GM10248 (cell line): ENCODE measurements around the gene CLN6.

Source experiments
- CTCF ChIA-PET: fragments of 300-600 bp; sonication (Branson Sonifier 250); formaldehyde crosslinking; extraction: SDS; loops from one replicate; lab custom pipeline; 2021; ENCODE audit warnings: antibody characterized with exemption; lab: Yijun Ruan, JAX
- POLR2A ChIA-PET: fragments of 350-650 bp; sonication (Branson Sonifier 250); formaldehyde crosslinking; extraction: SDS; loops from one replicate; lab custom pipeline; 2020; ENCODE audit warnings: antibody characterized with exemption; lab: Yijun Ruan, JAX
- DNase-seq: peaks from one replicate; pipeline ENCODE4 v3.0.0; 2012; ENCODE audit errors: extremely low spot score
- CTCF ChIP-seq: IDR thresholded peaks from 2 replicates; pipeline ENCODE4 v1.5.1; 2012; ENCODE audit warnings: mild to moderate bottlenecking, low read depth; ENCODE audit errors: extremely low read depth, missing control alignments, control extremely low read depth

CLN6 gene

GRCh38 chr15:68200016-68200861 lies 29.3 kb downstream of the CLN6 start:
- ChIA-PET CTCF (interaction anchor here (2.7 kb wide), 1 partner anchor 11 kb away, joined by 8 read pairs; no protein-coding TSS in a partner anchor), POLR2A (no interaction called here)
- TF ChIP-seq CTCF: no peak
- DNase-seq: no peak

GRCh38 chr15:68199340-68199739 lies 30.2 kb downstream of the CLN6 start:
- TF ChIP-seq CTCF: no peak
- ChIA-PET POLR2A (no interaction called here), CTCF (interaction anchor here (1.6 kb wide), 1 partner anchor 24 kb away, joined by 3 read pairs; no protein-coding TSS in a partner anchor)
- DNase-seq: no peak

GRCh38 chr15:68197661-68198437 lies 31.7 kb downstream of the CLN6 start:
- ChIA-PET CTCF (interaction anchor here (1.4 to 2.7 kb wide), 4 partner anchors 8 to 23 kb away, joined by 3 to 7 read pairs (median 4); partner anchors contain the start of gene CALML4), POLR2A (no interaction called here)
- DNase-seq: no peak
- no peak for TF ChIP-seq CTCF

- ChIA-PET CTCF (interaction anchor here (0.9 to 2.7 kb wide), 4 partner anchors 9 to 23 kb away, joined by 3 to 7 read pairs (median 4); partner anchors contain the start of gene CALML4), POLR2A (no interaction called here)
- TF ChIP-seq CTCF: no peak
- DNase-seq: peak; percentile 23
Measured at GRCh38 chr15:68197170-68197492, 32.4 kb downstream of the CLN6 start.

GRCh38 chr15:68196445-68197169 lies 32.9 kb downstream of the CLN6 start:
- CTCF ChIA-PET: interaction anchor here (0.9 to 2.7 kb wide), 5 partner anchors 9 to 24 kb away, joined by 3 to 10 read pairs (median 7); partner anchors contain the start of gene CALML4
- DNase-seq: no peak
- POLR2A ChIA-PET: no interaction called here
- TF ChIP-seq CTCF: no peak
